Esophagus muscularis mucosa (tissue), 4 donors: ENCODE measurements around the gene VCL.

ENCODE experiments used
- EP300 ChIP-seq: sonication (generic); formaldehyde crosslinking; IDR thresholded peaks from one replicate; pipeline ENCODE4 v1.6.1; 2017; ENCODE audit warnings: antibody characterized with exemption
- POLR2A ChIP-seq: fragments of 450-650 bp; IDR thresholded peaks from one replicate; pipeline ENCODE4 v1.6.1; 2017; ENCODE audit warnings: antibody characterized with exemption, moderate library complexity, mild to moderate bottlenecking, low read depth
- POLR2AphosphoS5 ChIP-seq, 2 donors: sonication (generic); formaldehyde crosslinking; IDR thresholded peaks; one replicate each; pipeline ENCODE4 v1.6.1; 2017; ENCODE audit warnings: antibody characterized with exemption in 2 of 2
- TF ChIP-seq, protein P1 (sequence below), 3 experiments: fragments of 200-600 bp in 2 of 3; fragments of 450-650 bp in 1 of 3; sonication (generic) in 2 of 3; IDR thresholded peaks; one replicate each; pipeline ENCODE4 v1.5.1; 2017 to 2019; ENCODE audit warnings: antibody characterized with exemption in 3 of 3, mild to moderate bottlenecking in 2 of 3, moderate library complexity in 1 of 3

DNA sequence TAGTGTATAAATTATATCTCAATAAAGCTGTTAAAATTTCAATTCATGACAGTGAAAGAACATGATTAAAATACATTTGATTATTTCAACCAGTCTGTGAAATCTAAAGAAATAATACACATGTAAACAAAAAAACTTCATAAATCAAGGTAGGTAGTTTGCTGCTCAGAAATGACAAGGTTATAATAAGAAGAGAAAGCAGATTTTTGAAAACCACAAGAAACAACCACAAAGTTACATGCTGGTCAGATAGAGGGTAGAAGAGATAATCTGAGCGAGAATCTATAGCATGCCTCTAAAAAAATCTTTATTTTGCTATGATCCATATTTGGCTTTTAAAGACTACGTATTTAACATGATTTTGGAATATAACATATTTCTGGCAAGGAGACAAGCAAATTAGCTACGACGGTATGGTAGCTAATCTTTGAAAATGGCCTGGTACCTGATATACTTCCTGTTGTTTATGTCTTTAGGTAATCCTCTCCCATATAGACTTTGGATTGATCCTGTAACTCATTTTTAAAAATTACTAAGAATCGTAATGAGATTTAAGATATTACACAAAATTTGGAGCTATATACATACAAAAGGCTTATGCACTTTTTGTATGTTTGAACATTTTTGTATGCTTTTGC, 23.5 kb upstream of the VCL start:
- TF ChIP-seq, protein P1, sequence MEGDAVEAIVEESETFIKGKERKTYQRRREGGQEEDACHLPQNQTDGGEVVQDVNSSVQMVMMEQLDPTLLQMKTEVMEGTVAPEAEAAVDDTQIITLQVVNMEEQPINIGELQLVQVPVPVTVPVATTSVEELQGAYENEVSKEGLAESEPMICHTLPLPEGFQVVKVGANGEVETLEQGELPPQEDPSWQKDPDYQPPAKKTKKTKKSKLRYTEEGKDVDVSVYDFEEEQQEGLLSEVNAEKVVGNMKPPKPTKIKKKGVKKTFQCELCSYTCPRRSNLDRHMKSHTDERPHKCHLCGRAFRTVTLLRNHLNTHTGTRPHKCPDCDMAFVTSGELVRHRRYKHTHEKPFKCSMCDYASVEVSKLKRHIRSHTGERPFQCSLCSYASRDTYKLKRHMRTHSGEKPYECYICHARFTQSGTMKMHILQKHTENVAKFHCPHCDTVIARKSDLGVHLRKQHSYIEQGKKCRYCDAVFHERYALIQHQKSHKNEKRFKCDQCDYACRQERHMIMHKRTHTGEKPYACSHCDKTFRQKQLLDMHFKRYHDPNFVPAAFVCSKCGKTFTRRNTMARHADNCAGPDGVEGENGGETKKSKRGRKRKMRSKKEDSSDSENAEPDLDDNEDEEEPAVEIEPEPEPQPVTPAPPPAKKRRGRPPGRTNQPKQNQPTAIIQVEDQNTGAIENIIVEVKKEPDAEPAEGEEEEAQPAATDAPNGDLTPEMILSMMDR (IDR thresholded peaks at IDR 0.05): no peak
- TF ChIP-seq POLR2AphosphoS5 (IDR thresholded peaks at IDR 0.05) (no peak), POLR2A (no peak), EP300 (no peak)
